HEK293 (cell line): ENCODE results near the gene FAM204A.

Experiments used
- CTCF ChIA-PET: fragments of 350-600 bp; formaldehyde crosslinking; extraction: SDS; loops from one replicate; lab custom pipeline; 2021; ENCODE audit warnings: antibody characterized with exemption; lab: Yijun Ruan, JAX
- POLR2A ChIA-PET: fragments of 300-600 bp; formaldehyde crosslinking; extraction: SDS; loops from one replicate; lab custom pipeline; 2020; ENCODE audit warnings: antibody characterized with exemption, inconsistent platforms; lab: Yijun Ruan, JAX
- H3K27ac ChIP-seq: fragments of 200-500 bp; sonication (Bioruptor generic); 2 replicates; pipeline ENCODE4 v1.5.1; 2014; ENCODE audit warnings: low read depth, low read length, control low read depth, inconsistent platforms; ENCODE audit errors: extremely low read depth
- H3K36me3 ChIP-seq, 2 experiments: fragments of 200-500 bp in 1 of 2; sonication (Bioruptor generic) in 1 of 2; 1 replicate in 1 of 2; 2 replicates in 1 of 2; pipeline ENCODE4 v1.5.1; 2014 to 2017; ENCODE audit warnings: inconsistent platforms in 2 of 2, low read length in 2 of 2; ENCODE audit not compliant: control insufficient read depth in 2 of 2, insufficient read depth in 1 of 2
- H3K4me1 ChIP-seq: fragments of 200-500 bp; sonication (Bioruptor generic); 2 replicates; pipeline ENCODE4 v1.5.1; 2014; ENCODE audit warnings: mild to moderate bottlenecking, low read length, inconsistent platforms; ENCODE audit not compliant: control insufficient read depth, insufficient read depth
- H3K4me3 ChIP-seq: 2 replicates; pipeline ENCODE4 v1.5.1; 2011; ENCODE audit warnings: low read depth, mild to moderate bottlenecking, control low read depth, low read length, moderate library complexity
- H3K9me3 ChIP-seq: fragments of 200-500 bp; sonication (Bioruptor generic); 2 replicates; pipeline ENCODE4 v1.5.1; 2014; ENCODE audit warnings: low read depth, low read length, inconsistent platforms; ENCODE audit not compliant: control insufficient read depth, insufficient read depth
- KLF8 ChIP-seq: fragments of 450-650 bp; formaldehyde crosslinking; IDR thresholded peaks from 2 replicates; pipeline ENCODE4 v1.5.1; 2016; ENCODE audit warnings: missing biosample characterization, missing genetic modification characterization
- KLF9 ChIP-seq: fragments of 450-650 bp; formaldehyde crosslinking; IDR thresholded peaks from 2 replicates; pipeline ENCODE4 v1.5.1; 2016; ENCODE audit warnings: missing biosample characterization, missing genetic modification characterization, low read depth
- WT1 ChIP-seq: fragments of 450-650 bp; formaldehyde crosslinking; IDR thresholded peaks from 2 replicates; pipeline ENCODE4 v1.5.1; 2016; ENCODE audit warnings: missing biosample characterization, missing genetic modification characterization
- ZBTB17 ChIP-seq: fragments of 450-650 bp; formaldehyde crosslinking; IDR thresholded peaks from 2 replicates; pipeline ENCODE4 v1.5.1; 2016; ENCODE audit warnings: missing biosample characterization, missing genetic modification characterization
- ZBTB21 ChIP-seq: fragments of 450-650 bp; formaldehyde crosslinking; IDR thresholded peaks from 2 replicates; pipeline ENCODE4 v1.5.1; 2017; ENCODE audit warnings: missing biosample characterization, missing genetic modification characterization
- ZIC2 ChIP-seq: fragments of 450-650 bp; formaldehyde crosslinking; IDR thresholded peaks from 2 replicates; pipeline ENCODE4 v1.5.1; 2016; ENCODE audit warnings: missing biosample characterization, missing genetic modification characterization
- ZNF184 ChIP-seq: fragments of 450-650 bp; IDR thresholded peaks from 2 replicates; pipeline ENCODE4 v1.5.1; 2018; ENCODE audit warnings: missing biosample characterization, mild to moderate bottlenecking, missing genetic modification characterization
- ZNF211 ChIP-seq: fragments of 450-650 bp; formaldehyde crosslinking; IDR thresholded peaks from 2 replicates; pipeline ENCODE4 v1.5.1; 2016; ENCODE audit warnings: low read depth, missing biosample characterization, missing genetic modification characterization
- ZNF501 ChIP-seq: fragments of 450-650 bp; formaldehyde crosslinking; IDR thresholded peaks from 2 replicates; pipeline ENCODE4 v1.5.1; 2016; ENCODE audit warnings: missing biosample characterization, missing genetic modification characterization
- ZNF530 ChIP-seq: fragments of 450-650 bp; formaldehyde crosslinking; IDR thresholded peaks from 2 replicates; pipeline ENCODE4 v1.5.1; 2016; ENCODE audit warnings: low read depth, missing biosample characterization, missing genetic modification characterization
- ZNF544 ChIP-seq: fragments of 450-650 bp; formaldehyde crosslinking; IDR thresholded peaks from 2 replicates; pipeline ENCODE4 v1.5.0; 2017; ENCODE audit warnings: missing biosample characterization, missing genetic modification characterization
- ZNF76 ChIP-seq: fragments of 450-650 bp; formaldehyde crosslinking; IDR thresholded peaks from 2 replicates; pipeline ENCODE4; 2016; ENCODE audit warnings: low read depth, missing biosample characterization, missing genetic modification characterization, borderline replicate concordance
- ZNF791 ChIP-seq: fragments of 450-650 bp; formaldehyde crosslinking; IDR thresholded peaks from 2 replicates; pipeline ENCODE4 v1.5.1; 2016; ENCODE audit warnings: missing biosample characterization, missing genetic modification characterization
- ZNF843 ChIP-seq: fragments of 450-650 bp; formaldehyde crosslinking; IDR thresholded peaks from 2 replicates; pipeline ENCODE4 v1.5.1; 2016; ENCODE audit warnings: missing biosample characterization, missing genetic modification characterization
- TF ChIP-seq, protein P1 (sequence below): fragments of 450-650 bp; IDR thresholded peaks from 2 replicates; pipeline ENCODE4 v1.5.1; 2018; ENCODE audit warnings: missing biosample characterization, mild to moderate bottlenecking, missing genetic modification characterization
- TF ChIP-seq, protein P2 (sequence below): fragments of 450-650 bp; formaldehyde crosslinking; conservative IDR thresholded peaks from 2 replicates; pipeline ENCODE4 v1.5.1; 2016; ENCODE audit warnings: low read depth, missing biosample characterization, missing genetic modification characterization
- TF ChIP-seq, protein P3 (sequence below): fragments of 450-650 bp; formaldehyde crosslinking; IDR thresholded peaks from 2 replicates; pipeline ENCODE4 v1.5.1; 2016; ENCODE audit warnings: missing biosample characterization, missing genetic modification characterization
- TF ChIP-seq, protein P4 (sequence below): fragments of 450-650 bp; formaldehyde crosslinking; IDR thresholded peaks from 2 replicates; pipeline ENCODE4 v1.5.1; 2017; ENCODE audit warnings: missing biosample characterization, missing genetic modification characterization
- TF ChIP-seq, protein P5 (sequence below): fragments of 450-650 bp; formaldehyde crosslinking; IDR thresholded peaks from 2 replicates; pipeline ENCODE4 v1.5.1; 2016; ENCODE audit warnings: missing biosample characterization, missing genetic modification characterization
- TF ChIP-seq, protein P6 (sequence below): fragments of 450-650 bp; formaldehyde crosslinking; IDR thresholded peaks from 2 replicates; pipeline ENCODE4 v1.5.1; 2016; ENCODE audit warnings: missing biosample characterization, missing genetic modification characterization
- TF ChIP-seq, protein P7 (sequence below): fragments of 450-650 bp; formaldehyde crosslinking; IDR thresholded peaks from 2 replicates; pipeline ENCODE4 v1.5.1; 2017; ENCODE audit warnings: missing biosample characterization, mild to moderate bottlenecking, missing genetic modification characterization, moderate library complexity

The FAM204A gene

DNA sequence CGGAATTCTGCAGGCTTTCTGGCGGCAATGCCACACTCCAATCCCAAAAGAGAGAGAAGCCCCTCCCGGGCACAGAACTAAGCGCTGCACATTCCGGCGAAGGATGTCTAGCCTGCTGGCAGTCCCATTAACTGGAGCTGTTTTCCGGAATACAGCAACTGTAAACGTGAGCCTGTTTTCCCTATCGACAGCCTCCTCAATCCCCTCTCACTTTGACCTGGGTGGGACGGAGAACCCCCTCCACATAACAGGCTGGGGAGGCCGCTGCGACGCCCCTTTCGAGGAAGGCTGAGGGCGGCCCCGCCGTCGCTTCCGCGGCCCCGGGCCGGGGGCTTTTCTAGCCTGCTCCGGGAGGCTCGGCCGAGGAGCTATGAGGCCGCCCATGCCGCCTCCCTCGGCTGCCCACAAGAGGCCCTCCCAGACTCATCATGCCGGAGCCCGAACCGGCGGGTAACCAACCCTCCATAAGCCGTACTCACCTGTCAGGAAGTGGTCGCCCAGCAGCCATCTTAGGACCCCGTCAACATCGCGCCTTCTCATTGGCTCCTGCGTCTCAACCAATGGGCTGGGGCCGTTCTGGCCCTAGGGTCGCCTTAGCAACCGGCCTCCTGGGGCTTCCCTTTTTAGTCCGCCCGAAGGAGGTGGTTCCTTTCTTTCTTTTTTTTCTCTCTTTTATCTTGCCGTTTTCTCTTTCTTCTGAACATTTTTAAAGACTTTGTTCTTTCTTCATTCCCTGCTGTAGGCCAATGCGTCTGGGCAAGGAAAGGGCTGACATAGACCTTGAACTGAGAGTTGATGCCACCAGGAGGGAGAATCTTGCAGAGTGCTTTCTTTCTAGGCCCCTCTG is at the start of gene FAM204A:
Gene FAM204A (minus strand): TSS at position 534 of the 847 bp plus-strand sequence. CDS start 5,909 bp downstream, outside the sequence.
- POLR2A ChIA-PET, result no interaction called here
- Histone ChIP-seq H3K27ac (peak within 1 kb of the TSS; percentile 56), H3K9me3 (no peaks in the 10 kb centered on the region), H3K4me3 (peak within 1 kb of the TSS; percentile 92), H3K36me3 (peaks cover 0 to 7% of the 10 kb centered on the region in 2 experiments; a peak in 1 of 3 replicates), H3K4me1 (0 out of 2 replicates have a peak, but pooled peaks cover 3% of the 10 kb centered on the region)
- CTCF ChIA-PET, result no interaction called here
- TF ChIP-seq, protein P1, sequence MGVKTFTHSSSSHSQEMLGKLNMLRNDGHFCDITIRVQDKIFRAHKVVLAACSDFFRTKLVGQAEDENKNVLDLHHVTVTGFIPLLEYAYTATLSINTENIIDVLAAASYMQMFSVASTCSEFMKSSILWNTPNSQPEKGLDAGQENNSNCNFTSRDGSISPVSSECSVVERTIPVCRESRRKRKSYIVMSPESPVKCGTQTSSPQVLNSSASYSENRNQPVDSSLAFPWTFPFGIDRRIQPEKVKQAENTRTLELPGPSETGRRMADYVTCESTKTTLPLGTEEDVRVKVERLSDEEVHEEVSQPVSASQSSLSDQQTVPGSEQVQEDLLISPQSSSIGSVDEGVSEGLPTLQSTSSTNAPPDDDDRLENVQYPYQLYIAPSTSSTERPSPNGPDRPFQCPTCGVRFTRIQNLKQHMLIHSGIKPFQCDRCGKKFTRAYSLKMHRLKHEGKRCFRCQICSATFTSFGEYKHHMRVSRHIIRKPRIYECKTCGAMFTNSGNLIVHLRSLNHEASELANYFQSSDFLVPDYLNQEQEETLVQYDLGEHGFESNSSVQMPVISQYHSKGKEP (tag by site-specific recombination), result no peak
- TF ChIP-seq ZBTB21 (tag by site-specific recombination) (no peak), ZNF791 (tag by site-specific recombination) (no peak), KLF8 (tag by site-specific recombination) (peak; percentile 51; the same call in 1 of the 2 replicates), KLF9 (tag by site-specific recombination) (peak; percentile 30; the same call in 1 of the 2 replicates), ZBTB17 (peak; percentile 72), ZNF501 (tag by site-specific recombination) (peak; percentile 70; the same call in 1 of the 2 replicates), ZNF76 (tag by site-specific recombination) (peak; percentile 51; the same call in 1 of the 2 replicates), ZIC2 (tag by site-specific recombination) (peak; percentile 63), ZNF544 (tag by site-specific recombination) (no peak), ZNF184 (no peak), ZNF530 (tag by site-specific recombination) (no peak), ZNF211 (tag by site-specific recombination) (no peak), ZNF843 (tag by site-specific recombination) (peak; percentile 49; the same call in 1 of the 2 replicates), WT1 (tag by site-specific recombination) (no peak)
- TF ChIP-seq, protein P2, sequence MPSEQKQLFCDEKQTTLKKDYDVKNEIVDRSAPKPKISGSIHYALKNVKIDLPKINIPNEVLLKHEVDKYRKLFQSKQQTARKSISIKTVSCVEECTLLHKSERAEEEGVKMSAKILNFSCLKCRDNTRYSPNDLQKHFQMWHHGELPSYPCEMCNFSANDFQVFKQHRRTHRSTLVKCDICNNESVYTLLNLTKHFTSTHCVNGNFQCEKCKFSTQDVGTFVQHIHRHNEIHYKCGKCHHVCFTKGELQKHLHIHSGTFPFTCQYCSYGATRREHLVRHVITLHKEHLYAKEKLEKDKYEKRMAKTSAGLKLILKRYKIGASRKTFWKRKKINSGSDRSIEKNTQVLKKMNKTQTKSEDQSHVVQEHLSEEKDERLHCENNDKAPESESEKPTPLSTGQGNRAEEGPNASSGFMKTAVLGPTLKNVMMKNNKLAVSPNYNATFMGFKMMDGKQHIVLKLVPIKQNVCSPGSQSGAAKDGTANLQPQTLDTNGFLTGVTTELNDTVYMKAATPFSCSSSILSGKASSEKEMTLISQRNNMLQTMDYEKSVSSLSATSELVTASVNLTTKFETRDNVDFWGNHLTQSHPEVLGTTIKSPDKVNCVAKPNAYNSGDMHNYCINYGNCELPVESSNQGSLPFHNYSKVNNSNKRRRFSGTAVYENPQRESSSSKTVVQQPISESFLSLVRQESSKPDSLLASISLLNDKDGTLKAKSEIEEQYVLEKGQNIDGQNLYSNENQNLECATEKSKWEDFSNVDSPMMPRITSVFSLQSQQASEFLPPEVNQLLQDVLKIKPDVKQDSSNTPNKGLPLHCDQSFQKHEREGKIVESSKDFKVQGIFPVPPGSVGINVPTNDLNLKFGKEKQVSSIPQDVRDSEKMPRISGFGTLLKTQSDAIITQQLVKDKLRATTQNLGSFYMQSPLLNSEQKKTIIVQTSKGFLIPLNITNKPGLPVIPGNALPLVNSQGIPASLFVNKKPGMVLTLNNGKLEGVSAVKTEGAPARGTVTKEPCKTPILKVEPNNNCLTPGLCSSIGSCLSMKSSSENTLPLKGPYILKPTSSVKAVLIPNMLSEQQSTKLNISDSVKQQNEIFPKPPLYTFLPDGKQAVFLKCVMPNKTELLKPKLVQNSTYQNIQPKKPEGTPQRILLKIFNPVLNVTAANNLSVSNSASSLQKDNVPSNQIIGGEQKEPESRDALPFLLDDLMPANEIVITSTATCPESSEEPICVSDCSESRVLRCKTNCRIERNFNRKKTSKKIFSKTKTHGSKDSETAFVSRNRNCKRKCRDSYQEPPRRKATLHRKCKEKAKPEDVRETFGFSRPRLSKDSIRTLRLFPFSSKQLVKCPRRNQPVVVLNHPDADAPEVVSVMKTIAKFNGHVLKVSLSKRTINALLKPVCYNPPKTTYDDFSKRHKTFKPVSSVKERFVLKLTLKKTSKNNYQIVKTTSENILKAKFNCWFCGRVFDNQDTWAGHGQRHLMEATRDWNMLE, result no peak; the same call in 1 of the 2 replicates
- TF ChIP-seq, protein P3, sequence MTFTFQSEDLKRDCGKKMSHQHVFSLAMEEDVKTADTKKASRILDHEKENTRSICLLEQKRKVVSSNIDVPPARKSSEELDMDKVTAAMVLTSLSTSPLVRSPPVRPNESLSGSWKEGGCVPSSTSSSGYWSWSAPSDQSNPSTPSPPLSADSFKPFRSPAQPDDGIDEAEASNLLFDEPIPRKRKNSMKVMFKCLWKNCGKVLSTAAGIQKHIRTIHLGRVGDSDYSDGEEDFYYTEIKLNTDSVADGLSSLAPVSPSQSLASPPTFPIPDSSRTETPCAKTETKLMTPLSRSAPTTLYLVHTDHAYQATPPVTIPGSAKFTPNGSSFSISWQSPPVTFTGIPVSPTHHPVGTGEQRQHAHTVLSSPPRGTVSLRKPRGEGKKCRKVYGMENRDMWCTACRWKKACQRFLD (tag by site-specific recombination), result no peak
- TF ChIP-seq, protein P4, sequence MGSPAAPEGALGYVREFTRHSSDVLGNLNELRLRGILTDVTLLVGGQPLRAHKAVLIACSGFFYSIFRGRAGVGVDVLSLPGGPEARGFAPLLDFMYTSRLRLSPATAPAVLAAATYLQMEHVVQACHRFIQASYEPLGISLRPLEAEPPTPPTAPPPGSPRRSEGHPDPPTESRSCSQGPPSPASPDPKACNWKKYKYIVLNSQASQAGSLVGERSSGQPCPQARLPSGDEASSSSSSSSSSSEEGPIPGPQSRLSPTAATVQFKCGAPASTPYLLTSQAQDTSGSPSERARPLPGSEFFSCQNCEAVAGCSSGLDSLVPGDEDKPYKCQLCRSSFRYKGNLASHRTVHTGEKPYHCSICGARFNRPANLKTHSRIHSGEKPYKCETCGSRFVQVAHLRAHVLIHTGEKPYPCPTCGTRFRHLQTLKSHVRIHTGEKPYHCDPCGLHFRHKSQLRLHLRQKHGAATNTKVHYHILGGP (tag by site-specific recombination), result 0 out of 2 replicates have a peak, but pooled peaks have one; percentile 8
- TF ChIP-seq, protein P5, sequence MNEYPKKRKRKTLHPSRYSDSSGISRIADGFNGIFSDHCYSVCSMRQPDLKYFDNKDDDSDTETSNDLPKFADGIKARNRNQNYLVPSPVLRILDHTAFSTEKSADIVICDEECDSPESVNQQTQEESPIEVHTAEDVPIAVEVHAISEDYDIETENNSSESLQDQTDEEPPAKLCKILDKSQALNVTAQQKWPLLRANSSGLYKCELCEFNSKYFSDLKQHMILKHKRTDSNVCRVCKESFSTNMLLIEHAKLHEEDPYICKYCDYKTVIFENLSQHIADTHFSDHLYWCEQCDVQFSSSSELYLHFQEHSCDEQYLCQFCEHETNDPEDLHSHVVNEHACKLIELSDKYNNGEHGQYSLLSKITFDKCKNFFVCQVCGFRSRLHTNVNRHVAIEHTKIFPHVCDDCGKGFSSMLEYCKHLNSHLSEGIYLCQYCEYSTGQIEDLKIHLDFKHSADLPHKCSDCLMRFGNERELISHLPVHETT, result peak; percentile 63
- TF ChIP-seq, protein P6, sequence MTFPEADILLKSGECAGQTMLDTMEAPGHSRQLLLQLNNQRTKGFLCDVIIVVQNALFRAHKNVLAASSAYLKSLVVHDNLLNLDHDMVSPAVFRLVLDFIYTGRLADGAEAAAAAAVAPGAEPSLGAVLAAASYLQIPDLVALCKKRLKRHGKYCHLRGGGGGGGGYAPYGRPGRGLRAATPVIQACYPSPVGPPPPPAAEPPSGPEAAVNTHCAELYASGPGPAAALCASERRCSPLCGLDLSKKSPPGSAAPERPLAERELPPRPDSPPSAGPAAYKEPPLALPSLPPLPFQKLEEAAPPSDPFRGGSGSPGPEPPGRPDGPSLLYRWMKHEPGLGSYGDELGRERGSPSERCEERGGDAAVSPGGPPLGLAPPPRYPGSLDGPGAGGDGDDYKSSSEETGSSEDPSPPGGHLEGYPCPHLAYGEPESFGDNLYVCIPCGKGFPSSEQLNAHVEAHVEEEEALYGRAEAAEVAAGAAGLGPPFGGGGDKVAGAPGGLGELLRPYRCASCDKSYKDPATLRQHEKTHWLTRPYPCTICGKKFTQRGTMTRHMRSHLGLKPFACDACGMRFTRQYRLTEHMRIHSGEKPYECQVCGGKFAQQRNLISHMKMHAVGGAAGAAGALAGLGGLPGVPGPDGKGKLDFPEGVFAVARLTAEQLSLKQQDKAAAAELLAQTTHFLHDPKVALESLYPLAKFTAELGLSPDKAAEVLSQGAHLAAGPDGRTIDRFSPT (tag by site-specific recombination), result no peak
- TF ChIP-seq, protein P7, sequence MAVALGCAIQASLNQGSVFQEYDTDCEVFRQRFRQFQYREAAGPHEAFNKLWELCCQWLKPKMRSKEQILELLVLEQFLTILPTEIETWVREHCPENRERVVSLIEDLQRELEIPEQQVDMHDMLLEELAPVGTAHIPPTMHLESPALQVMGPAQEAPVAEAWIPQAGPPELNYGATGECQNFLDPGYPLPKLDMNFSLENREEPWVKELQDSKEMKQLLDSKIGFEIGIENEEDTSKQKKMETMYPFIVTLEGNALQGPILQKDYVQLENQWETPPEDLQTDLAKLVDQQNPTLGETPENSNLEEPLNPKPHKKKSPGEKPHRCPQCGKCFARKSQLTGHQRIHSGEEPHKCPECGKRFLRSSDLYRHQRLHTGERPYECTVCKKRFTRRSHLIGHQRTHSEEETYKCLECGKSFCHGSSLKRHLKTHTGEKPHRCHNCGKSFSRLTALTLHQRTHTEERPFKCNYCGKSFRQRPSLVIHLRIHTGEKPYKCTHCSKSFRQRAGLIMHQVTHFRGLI (tag by site-specific recombination), result peak; percentile 73; the same call in 1 of the 2 replicates
